Neutrophil (primary cell): ENCODE results near the gene PIWIL1.

Source experiments
- H3K27ac ChIP-seq: fragments of 200-600 bp; sonication (generic); 2 replicates; pipeline ENCODE4 v1.5.1; 2016; ENCODE audit warnings: mild to moderate bottlenecking, moderate library complexity
- H3K27me3 ChIP-seq: fragments of 200-600 bp; sonication (generic); 2 replicates; pipeline ENCODE4 v1.6.0; 2016; ENCODE audit warnings: mild to moderate bottlenecking
- H3K36me3 ChIP-seq: fragments of 200-600 bp; sonication (generic); 2 replicates; pipeline ENCODE4 v1.5.1; 2017
- H3K4me1 ChIP-seq, 2 experiments: fragments of 200-600 bp in 1 of 2; sonication (generic) in 1 of 2; 1 replicate in 1 of 2; 2 replicates in 1 of 2; pipeline versions ENCODE4 v1.5.1 to v1.6.1; 2013 to 2016; ENCODE audit warnings: low read depth in 1 of 2, low read length in 1 of 2, mild to moderate bottlenecking in 1 of 2, moderate library complexity in 1 of 2; ENCODE audit not compliant: control insufficient read depth in 1 of 2, insufficient read depth in 1 of 2
- H3K4me3 ChIP-seq, 2 experiments: fragments of 200-600 bp in 1 of 2; sonication (generic) in 1 of 2; 1 replicate in 1 of 2; 2 replicates in 1 of 2; pipeline ENCODE4 v1.5.1; 2013 to 2016; ENCODE audit warnings: low read depth in 1 of 2, low read length in 1 of 2, mild to moderate bottlenecking in 1 of 2, moderate library complexity in 1 of 2
- H3K9me3 ChIP-seq: fragments of 200-600 bp; sonication (generic); 2 replicates; pipeline ENCODE4 v1.5.1; 2016
- CTCF ChIP-seq: fragments of 200-600 bp; sonication (generic); IDR thresholded peaks from 2 replicates; pipeline ENCODE4 v1.5.1; 2016; ENCODE audit warnings: antibody characterized with exemption

The PIWIL1 gene

DNA sequence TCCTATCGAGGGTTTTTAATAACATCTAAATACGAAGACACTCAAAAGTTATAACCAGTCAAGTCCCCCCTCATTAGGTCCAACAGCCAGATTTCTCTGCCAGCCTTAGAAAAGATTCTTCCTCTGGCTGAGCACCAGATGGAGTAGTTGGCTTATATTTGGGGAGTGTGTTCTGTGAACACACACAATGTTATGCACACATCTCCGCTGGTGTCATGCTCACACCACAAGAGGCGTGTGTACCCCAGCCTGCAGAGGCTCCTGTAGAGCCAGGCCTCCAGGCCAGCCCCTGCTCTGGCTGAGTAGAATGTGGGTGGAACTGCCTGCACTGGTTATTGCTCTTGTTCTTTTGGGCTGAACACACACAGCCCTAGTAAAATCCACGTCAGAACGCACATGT lies 64.0 kb downstream of the PIWIL1 start:
- Histone ChIP-seq H3K27me3 (no peaks in the 10 kb centered on the region), H3K4me3 (no peak overlapping the region), H3K27ac (no peak overlapping the region), H3K9me3 (no peaks in the 10 kb centered on the region), H3K36me3 (no peaks in the 10 kb centered on the region), H3K4me1 (no peaks in the 10 kb centered on the region)
- TF ChIP-seq CTCF: no peak

GRCh38 chr12:130405332-130405731 lies 67.6 kb downstream of the PIWIL1 start:
- no peak for TF ChIP-seq CTCF
- no peak overlapping the region for H3K4me3 ChIP-seq
- no peaks in the 10 kb centered on the region for H3K4me1 ChIP-seq
- H3K27ac ChIP-seq: no peak overlapping the region
- no peaks in the 10 kb centered on the region for H3K27me3 ChIP-seq
- no peaks in the 10 kb centered on the region for H3K36me3 ChIP-seq
- no peaks in the 10 kb centered on the region for H3K9me3 ChIP-seq

GRCh38 chr12:130412384-130412783 lies 74.7 kb downstream of the PIWIL1 start:
- Histone ChIP-seq H3K27me3 (no peaks in the 10 kb centered on the region), H3K36me3 (no peaks in the 10 kb centered on the region), H3K4me1 (no peaks in the 10 kb centered on the region), H3K27ac (no peak overlapping the region), H3K4me3 (no peak overlapping the region), H3K9me3 (no peaks in the 10 kb centered on the region)
- TF ChIP-seq CTCF: no peak

DNA sequence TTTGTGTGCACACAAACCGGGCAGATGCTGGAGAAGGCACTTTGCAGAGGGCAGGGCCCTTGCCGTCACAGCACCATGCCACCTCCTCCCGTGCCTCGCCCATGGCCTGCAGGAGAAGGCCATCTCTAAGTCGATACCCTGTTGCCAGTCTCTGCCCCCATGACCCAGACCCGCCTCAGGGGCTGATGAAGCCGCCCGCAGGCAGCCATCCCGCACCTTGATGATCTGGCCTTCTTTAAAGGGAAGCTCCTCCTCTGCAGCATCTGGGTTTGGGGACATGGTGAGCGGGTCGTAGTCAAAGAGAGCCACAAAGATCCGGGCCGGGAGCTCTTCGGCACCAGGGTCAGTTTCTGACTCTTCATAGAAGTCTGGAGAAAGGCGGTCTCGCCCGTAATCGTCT lies 76.2 kb downstream of the PIWIL1 start:
- Histone ChIP-seq H3K36me3 (no peaks in the 10 kb centered on the region), H3K27ac (no peak overlapping the region), H3K4me1 (no peaks in the 10 kb centered on the region), H3K27me3 (no peaks in the 10 kb centered on the region), H3K4me3 (no peak overlapping the region), H3K9me3 (no peaks in the 10 kb centered on the region)
- TF ChIP-seq CTCF: no peak

- H3K4me1 ChIP-seq: no peaks in the 10 kb centered on the region
- no peak overlapping the region for H3K27ac ChIP-seq
- TF ChIP-seq CTCF: no peak
- H3K4me3 ChIP-seq: no peak overlapping the region
- no peaks in the 10 kb centered on the region for H3K27me3 ChIP-seq
- no peaks in the 10 kb centered on the region for H3K9me3 ChIP-seq
- no peaks in the 10 kb centered on the region for H3K36me3 ChIP-seq
Observed at GRCh38 chr12:130414381-130414780, 76.7 kb downstream of the PIWIL1 start.

GRCh38 chr12:130418251-130418650 lies 80.6 kb downstream of the PIWIL1 start:
- H3K36me3 ChIP-seq: no peaks in the 10 kb centered on the region
- H3K27me3 ChIP-seq: no peaks in the 10 kb centered on the region
- TF ChIP-seq CTCF: no peak

More at GRCh38 chr12:130418251-130418650, 80.6 kb downstream of the PIWIL1 start:
- no peak overlapping the region for H3K4me3 ChIP-seq
- no peak overlapping the region for H3K27ac ChIP-seq
- no peaks in the 10 kb centered on the region for H3K4me1 ChIP-seq
- H3K9me3 ChIP-seq: no peaks in the 10 kb centered on the region
